Nephron progenitor cell (in vitro differentiated cells): ENCODE data around the gene ARHGEF4.
"Not testable (repeated sequence)": the region's sequence is repeated elsewhere in the genome, so short reads cannot be mapped to it uniquely, and the experiment has no call there.

Experiments
- DNase-seq: peaks from one replicate; pipeline ENCODE4 v3.0.0; 2021
- H3K27ac Mint-ChIP-seq: 2 replicates; pipeline ENCODE4 v1.8.0; 2021; ENCODE audit warnings: mild to moderate bottlenecking, moderate library complexity, mixed read lengths
- H3K27me3 Mint-ChIP-seq: 2 replicates; pipeline ENCODE4 v1.8.0; 2021; ENCODE audit warnings: mild to moderate bottlenecking, low read depth, mixed read lengths; ENCODE audit not compliant: poor library complexity
- H3K36me3 Mint-ChIP-seq: 2 replicates; pipeline ENCODE4 v1.8.0; 2021; ENCODE audit warnings: low read depth, mixed read lengths
- H3K4me1 Mint-ChIP-seq: 2 replicates; pipeline ENCODE4 v1.8.0; 2021; ENCODE audit warnings: mixed read lengths
- H3K4me3 Mint-ChIP-seq: 2 replicates; pipeline ENCODE4 v1.8.0; 2021; ENCODE audit warnings: mild to moderate bottlenecking, moderate library complexity, mixed read lengths
- H3K9me3 Mint-ChIP-seq: 2 replicates; pipeline ENCODE4 v1.8.0; 2021; ENCODE audit warnings: mild to moderate bottlenecking, moderate library complexity, mixed read lengths
- TF ChIP-seq, protein P1 (sequence below): fragments of 200-600 bp; sonication (generic); IDR thresholded peaks from 2 replicates; pipeline ENCODE4 v1.5.0; 2021; ENCODE audit warnings: antibody characterized with exemption

The ARHGEF4 gene

DNA sequence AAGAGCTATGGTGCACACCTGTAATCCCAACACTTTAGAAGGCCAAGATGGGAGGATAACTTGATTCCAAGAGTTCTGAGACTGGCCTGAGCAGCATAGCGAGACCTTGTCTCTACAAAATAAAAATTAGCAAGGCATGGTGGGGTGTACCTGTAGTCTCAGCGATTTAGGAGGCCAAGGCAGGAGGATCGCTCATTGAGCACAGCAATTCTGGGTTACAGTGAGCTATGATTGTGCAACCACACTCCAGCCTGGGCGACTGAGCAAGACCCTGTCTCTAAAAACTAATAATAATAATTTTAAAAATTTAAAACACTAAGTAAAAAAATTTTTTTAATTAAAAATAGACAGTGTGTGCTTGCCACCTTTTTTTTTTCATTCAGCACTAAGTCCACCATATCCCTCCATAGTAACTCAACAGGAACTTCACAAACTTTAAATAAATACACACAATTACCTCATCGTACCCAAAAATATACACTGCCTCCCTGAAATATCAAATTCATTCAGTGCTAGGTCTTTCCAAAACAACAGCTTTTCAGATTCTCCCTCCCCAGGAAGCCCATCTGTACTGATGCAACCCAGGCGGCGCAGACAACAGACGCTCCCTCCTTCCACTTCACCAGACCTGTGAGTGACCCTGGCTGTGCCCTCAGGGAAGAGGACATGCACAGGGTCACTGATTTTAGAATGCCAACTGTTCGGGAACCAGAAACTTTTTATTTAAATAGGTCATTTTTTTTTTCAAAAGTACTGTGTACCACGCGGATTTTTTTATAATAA lies 227.0 kb downstream of the ARHGEF4 start:
- Mint-ChIP-seq H3K36me3 (peaks cover 80% of the 10 kb centered on the region), H3K4me3 (peak overlapping the region; percentile 27), H3K27me3 (no peaks in the 10 kb centered on the region), H3K27ac (peak overlapping the region; percentile 69), H3K9me3 (no peaks in the 10 kb centered on the region), H3K4me1 (peaks cover 54% of the 10 kb centered on the region)
- no peak for DNase-seq
- TF ChIP-seq, protein P1, sequence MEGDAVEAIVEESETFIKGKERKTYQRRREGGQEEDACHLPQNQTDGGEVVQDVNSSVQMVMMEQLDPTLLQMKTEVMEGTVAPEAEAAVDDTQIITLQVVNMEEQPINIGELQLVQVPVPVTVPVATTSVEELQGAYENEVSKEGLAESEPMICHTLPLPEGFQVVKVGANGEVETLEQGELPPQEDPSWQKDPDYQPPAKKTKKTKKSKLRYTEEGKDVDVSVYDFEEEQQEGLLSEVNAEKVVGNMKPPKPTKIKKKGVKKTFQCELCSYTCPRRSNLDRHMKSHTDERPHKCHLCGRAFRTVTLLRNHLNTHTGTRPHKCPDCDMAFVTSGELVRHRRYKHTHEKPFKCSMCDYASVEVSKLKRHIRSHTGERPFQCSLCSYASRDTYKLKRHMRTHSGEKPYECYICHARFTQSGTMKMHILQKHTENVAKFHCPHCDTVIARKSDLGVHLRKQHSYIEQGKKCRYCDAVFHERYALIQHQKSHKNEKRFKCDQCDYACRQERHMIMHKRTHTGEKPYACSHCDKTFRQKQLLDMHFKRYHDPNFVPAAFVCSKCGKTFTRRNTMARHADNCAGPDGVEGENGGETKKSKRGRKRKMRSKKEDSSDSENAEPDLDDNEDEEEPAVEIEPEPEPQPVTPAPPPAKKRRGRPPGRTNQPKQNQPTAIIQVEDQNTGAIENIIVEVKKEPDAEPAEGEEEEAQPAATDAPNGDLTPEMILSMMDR: no peak

DNA sequence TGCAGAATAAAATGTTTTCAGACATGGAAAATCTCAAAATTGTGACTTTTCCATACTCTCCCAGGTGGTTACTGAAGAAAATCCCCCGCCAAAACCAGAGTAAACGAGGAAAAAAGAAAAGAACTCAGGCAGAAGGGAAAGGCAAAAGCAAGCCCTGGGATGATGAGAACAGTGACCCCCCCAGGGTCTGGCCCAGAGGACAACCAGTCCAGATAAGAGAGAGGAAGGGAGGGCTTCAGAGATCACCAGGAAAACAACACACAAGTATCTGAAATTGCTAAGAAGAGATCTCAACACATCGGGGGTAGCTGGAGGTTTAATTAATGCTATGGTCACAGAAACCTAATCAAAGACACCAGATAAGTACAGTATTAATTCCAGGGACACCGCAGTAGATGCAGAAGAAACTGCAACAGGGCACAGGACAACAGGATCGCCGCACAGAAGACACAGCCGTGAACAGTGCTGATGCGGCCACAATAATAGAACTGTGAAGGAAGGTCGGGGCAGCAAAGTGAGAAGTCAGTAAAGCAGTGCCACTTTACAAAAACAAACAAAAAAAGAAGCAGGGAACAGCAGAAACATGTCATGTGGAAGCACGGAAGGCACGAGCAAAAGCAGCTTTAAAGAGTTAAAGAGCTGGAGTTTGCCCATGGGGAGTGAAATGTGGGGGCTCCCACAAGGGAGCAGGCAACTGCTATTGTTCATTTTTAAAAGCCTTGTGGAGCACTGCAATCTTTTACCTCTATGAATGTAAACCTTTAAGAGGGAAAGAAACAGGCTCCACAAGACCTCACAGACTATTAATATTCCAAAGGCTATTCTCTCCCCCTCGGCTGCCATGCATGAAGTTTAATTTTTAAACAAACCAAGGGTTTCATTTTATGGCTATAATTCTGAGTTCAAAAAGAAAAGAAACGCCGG lies 228.1 kb downstream of the ARHGEF4 start:
- DNase-seq: no peak
- peak overlapping the region; percentile 95 for H3K27ac Mint-ChIP-seq
- TF ChIP-seq, protein P1: no peak
- H3K4me1 Mint-ChIP-seq: peaks cover 50% of the 10 kb centered on the region
- peaks cover 80% of the 10 kb centered on the region for H3K36me3 Mint-ChIP-seq
- H3K9me3 Mint-ChIP-seq: no peaks in the 10 kb centered on the region
- peak overlapping the region; percentile 16 for H3K4me3 Mint-ChIP-seq
- H3K27me3 Mint-ChIP-seq: no peaks in the 10 kb centered on the region

DNA sequence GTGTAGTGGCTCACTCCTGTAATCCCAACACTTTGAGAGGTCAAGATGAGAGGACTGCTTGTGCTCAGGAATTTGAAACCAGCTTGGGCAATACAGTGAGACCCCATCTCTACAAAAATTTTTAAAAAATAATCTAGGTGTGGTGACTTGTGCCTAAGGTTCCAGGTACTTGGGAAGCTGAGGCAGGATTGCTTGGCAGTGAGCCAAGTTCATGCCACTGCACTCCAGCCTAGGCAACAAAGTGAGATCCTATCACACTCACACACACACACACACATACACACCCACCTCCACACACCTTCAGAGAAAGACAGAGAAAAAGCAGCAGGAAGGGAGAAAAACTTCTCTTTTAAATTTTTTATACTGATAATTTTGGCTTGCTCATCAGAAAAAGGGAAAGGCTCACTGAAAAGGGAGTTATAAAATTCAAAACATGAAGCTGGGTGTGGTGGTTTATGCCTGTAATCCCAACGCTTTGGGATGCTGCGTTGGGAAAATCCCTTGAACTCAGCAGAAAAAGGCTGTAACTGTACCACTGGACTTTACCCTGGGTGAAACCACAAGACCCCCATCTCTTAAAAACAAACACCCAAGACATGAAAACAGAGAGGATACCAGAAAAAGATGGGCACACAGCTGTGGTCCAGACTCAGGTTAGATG lies 230.9 kb downstream of the ARHGEF4 start:
- no peaks in the 10 kb centered on the region for H3K9me3 Mint-ChIP-seq
- peaks cover 80% of the 10 kb centered on the region for H3K36me3 Mint-ChIP-seq
- H3K4me1 Mint-ChIP-seq: peaks cover 30% of the 10 kb centered on the region
- H3K27me3 Mint-ChIP-seq: no peaks in the 10 kb centered on the region
- H3K27ac Mint-ChIP-seq: peak overlapping the region; percentile 79
- no peak for DNase-seq
- TF ChIP-seq, protein P1: no peak
- no peak overlapping the region for H3K4me3 Mint-ChIP-seq

DNA sequence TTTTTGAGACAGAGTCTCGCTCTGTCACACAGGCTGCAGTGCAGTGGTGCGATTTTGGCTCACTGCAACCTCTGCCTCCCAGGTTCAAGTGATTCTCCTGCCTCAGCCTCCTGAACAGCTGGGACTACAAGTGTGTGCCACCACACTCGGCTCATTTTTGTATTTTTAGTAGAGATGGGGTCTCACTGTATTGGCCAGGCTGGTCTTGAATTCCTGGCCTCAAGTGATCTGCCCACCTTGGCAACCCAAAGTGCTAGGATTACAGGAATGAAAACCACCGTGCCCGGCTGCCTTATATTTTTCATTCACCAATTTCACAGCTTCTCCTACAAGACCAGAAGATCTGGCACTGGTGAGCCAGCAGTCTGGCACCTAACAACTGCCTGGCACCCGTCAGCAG lies 231.5 kb downstream of the ARHGEF4 start:
- H3K4me3 Mint-ChIP-seq, H3K27ac Mint-ChIP-seq, H3K27me3 Mint-ChIP-seq, DNase-seq, H3K9me3 Mint-ChIP-seq: not testable (repeated sequence)
- Mint-ChIP-seq H3K36me3 (peaks cover 77% of the 10 kb centered on the region), H3K4me1 (peaks cover 28% of the 10 kb centered on the region)

DNA sequence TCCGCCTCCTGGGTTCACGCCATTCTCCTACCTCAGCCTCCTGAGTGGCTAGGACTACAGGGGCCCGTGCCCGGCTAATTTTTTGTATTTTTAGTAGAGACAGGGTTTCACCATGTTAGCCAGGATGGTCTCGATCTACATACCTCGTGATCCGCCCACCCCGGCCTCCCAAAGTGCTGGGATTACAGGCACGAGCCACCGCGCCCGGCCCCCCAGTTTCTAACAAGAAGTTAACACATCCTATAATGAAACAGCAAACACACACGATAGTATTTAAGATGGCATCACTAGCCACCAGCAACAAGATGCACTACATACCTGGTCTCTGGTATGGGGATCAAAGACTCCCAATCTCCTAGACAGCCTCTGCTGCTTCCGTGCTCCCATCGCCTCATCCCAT lies 238.9 kb downstream of the ARHGEF4 start:
- H3K27ac Mint-ChIP-seq: peak overlapping the region; percentile 82
- not testable (repeated sequence) for H3K9me3 Mint-ChIP-seq, DNase-seq, H3K4me3 Mint-ChIP-seq, H3K27me3 Mint-ChIP-seq
- H3K4me1 Mint-ChIP-seq: peaks cover 27% of the 10 kb centered on the region
- H3K36me3 Mint-ChIP-seq: peaks cover 83% of the 10 kb centered on the region

DNA sequence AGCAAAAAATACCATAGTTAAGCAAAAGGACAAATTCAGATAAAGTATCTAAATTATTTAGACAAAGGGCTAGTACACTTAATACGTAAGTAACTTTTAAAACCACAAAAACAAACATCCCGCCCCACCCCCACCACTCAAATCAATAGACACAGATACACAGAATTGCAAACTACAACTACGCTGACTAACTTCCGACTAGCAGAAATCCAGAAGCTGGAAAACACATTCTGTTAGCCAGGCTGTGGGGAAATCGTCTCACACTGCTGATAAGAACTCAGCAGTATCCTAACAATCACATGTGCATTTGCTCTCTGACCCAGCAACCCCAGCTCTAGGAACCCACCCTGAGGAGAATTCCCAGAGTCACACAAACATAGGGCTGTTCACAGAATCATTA lies 240.0 kb downstream of the ARHGEF4 start:
- Mint-ChIP-seq H3K36me3 (peaks cover 82% of the 10 kb centered on the region), H3K4me3 (no peak overlapping the region), H3K9me3 (no peaks in the 10 kb centered on the region), H3K27ac (no peak overlapping the region), H3K27me3 (no peaks in the 10 kb centered on the region), H3K4me1 (peaks cover 27% of the 10 kb centered on the region)
- DNase-seq: no peak
- TF ChIP-seq, protein P1: no peak
